Skin of body (tissue), 2 donors: ENCODE measurements around the gene ARHGAP6. TPM values are rescaled to one million over a fixed set of nuclear protein-coding genes. Genes with fewer than 3 reads are reported as not detected.
"Not testable (repeated sequence)": the region's sequence is repeated elsewhere in the genome, so short reads cannot be mapped to it uniquely, and the experiment has no call there.

Experiments used
- DNase-seq: peaks from one replicate; lab custom pipeline; 2025; lab: John Stamatoyannopoulos, UW
- total RNA-seq: library from RNA; depleted of rRNA; stranded (reverse); fragments of >200 nt; gene quantifications from one replicate; pipeline ENCODE4 v1.2.3, GENCODE V29; 2014

ARHGAP6 gene
- total RNA-seq, 1 donor from 2014 or later, result 4.8 TPM

- no peak for DNase-seq
Observed at GRCh38 chrX:11531226-11531625, 134.5 kb downstream of the ARHGAP6 start.

GRCh38 chrX:11530621-11531020 lies 135.1 kb downstream of the ARHGAP6 start:
- peak; percentile 8 for DNase-seq

GRCh38 chrX:11528623-11529022 lies 137.1 kb downstream of the ARHGAP6 start:
- no peak for DNase-seq

GRCh38 chrX:11525685-11526084 lies 140.0 kb downstream of the ARHGAP6 start:
- no peak for DNase-seq

GRCh38 chrX:11519234-11519633 lies 146.5 kb downstream of the ARHGAP6 start:
- not testable (repeated sequence) for DNase-seq

- no peak for DNase-seq
Observed at GRCh38 chrX:11509786-11510185, 155.9 kb downstream of the ARHGAP6 start.

GRCh38 chrX:11504234-11504633 lies 161.5 kb downstream of the ARHGAP6 start:
- no peak for DNase-seq

GRCh38 chrX:11499076-11500044 lies 166.4 kb downstream of the ARHGAP6 start:
- DNase-seq, result peak; percentile 63

- DNase-seq, result not testable (repeated sequence)
Observed at GRCh38 chrX:11491375-11491774, 174.3 kb downstream of the ARHGAP6 start.

- no peak for DNase-seq
Observed at GRCh38 chrX:11484290-11484689, 181.4 kb downstream of the ARHGAP6 start.

GRCh38 chrX:11481035-11481434 lies 184.7 kb downstream of the ARHGAP6 start:
- no peak for DNase-seq

- DNase-seq, result no peak
Observed at GRCh38 chrX:11480626-11481025, 185.1 kb downstream of the ARHGAP6 start.

- no peak for DNase-seq
Observed at GRCh38 chrX:11478911-11479310, 186.8 kb downstream of the ARHGAP6 start.

GRCh38 chrX:11478026-11478425 lies 187.7 kb downstream of the ARHGAP6 start:
- no peak for DNase-seq

GRCh38 chrX:11474576-11474975 lies 191.1 kb downstream of the ARHGAP6 start:
- DNase-seq, result no peak

- no peak for DNase-seq
Observed at GRCh38 chrX:11474021-11474420, 191.7 kb downstream of the ARHGAP6 start.

GRCh38 chrX:11472879-11473278 lies 192.8 kb downstream of the ARHGAP6 start:
- DNase-seq, result no peak

- no peak for DNase-seq
Observed at GRCh38 chrX:11472381-11472780, 193.3 kb downstream of the ARHGAP6 start.

GRCh38 chrX:11470250-11470974 lies 195.3 kb downstream of the ARHGAP6 start:
- no peak for DNase-seq

- DNase-seq, result no peak
Observed at GRCh38 chrX:11465648-11466411, 199.9 kb downstream of the ARHGAP6 start.

- DNase-seq, result no peak
Observed at GRCh38 chrX:11464836-11465463, 200.8 kb downstream of the ARHGAP6 start.
